GM18951 (cell line): ENCODE data around the gene PIK3R5.

Experiments used
- POLR2A ChIP-seq: IDR thresholded peaks from 4 replicates; pipeline ENCODE4 v1.6.1; 2011; ENCODE audit warnings: mild to moderate bottlenecking; ENCODE audit not compliant: insufficient read length, insufficient read depth; ENCODE audit errors: extremely low read depth
- in situ Hi-C: fragments of 300-500 bp; cut with MboI; formaldehyde crosslinking; loops from one replicate; pipeline ENCODE4 v1.12.0; 2022; ENCODE audit warnings: low sequenced_read_pairs, mixed read lengths, inconsistent platforms; ENCODE audit not compliant: unreplicated experiment

The PIK3R5 gene

DNA sequence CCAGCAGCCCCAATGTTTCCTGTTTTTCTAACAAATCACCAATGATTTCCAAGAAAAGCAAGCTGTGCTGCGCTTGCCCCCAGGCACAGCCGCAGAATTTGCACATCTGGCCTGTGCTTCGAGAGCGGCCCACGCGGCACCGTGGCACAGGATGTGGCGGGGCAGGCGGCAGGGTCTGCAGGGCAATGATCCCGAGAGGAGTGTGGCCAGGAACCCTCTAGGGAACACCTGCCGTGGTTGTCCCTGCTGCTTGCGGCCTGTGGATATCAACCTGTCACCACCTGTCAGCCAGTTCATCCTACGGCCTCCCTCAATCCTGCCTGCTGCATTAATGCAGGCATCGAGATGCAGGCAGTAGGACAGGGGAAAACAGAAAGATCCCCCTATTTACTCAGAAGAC is 24.0 kb downstream of the PIK3R5 start:
- TF ChIP-seq POLR2A = no peak
- in situ Hi-C loops = no loop called here

DNA sequence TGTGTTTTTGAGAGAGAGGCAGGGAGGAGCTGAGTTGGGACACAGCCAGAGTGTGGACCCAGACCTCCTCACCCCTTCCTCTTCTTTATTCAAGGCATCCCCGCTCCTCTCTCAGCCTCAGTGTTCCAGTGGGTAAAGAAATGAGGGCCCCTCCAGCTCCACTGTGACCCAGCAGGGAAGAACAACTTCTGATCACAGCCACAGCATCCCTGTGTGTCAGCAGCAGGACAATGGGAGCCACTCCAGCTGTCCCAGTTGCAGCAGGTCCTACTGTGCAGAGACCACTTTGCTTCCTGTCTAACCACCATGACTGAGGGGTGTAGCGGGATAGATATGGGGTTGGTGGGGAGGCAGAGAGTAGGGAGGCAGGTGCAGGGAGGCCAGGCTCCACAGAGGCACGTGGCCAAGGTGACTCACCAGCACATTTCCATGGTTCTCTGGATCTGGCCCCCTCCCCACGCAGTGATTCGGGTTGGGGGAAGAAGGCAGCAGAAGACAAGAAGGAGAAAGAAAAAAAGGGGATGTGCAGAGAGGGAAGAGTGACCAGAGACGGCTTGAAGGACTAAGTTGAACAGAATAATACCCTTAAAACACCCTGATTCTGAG is 24.5 kb downstream of the PIK3R5 start:
- TF ChIP-seq POLR2A = no peak
- in situ Hi-C loops = no loop called here

DNA sequence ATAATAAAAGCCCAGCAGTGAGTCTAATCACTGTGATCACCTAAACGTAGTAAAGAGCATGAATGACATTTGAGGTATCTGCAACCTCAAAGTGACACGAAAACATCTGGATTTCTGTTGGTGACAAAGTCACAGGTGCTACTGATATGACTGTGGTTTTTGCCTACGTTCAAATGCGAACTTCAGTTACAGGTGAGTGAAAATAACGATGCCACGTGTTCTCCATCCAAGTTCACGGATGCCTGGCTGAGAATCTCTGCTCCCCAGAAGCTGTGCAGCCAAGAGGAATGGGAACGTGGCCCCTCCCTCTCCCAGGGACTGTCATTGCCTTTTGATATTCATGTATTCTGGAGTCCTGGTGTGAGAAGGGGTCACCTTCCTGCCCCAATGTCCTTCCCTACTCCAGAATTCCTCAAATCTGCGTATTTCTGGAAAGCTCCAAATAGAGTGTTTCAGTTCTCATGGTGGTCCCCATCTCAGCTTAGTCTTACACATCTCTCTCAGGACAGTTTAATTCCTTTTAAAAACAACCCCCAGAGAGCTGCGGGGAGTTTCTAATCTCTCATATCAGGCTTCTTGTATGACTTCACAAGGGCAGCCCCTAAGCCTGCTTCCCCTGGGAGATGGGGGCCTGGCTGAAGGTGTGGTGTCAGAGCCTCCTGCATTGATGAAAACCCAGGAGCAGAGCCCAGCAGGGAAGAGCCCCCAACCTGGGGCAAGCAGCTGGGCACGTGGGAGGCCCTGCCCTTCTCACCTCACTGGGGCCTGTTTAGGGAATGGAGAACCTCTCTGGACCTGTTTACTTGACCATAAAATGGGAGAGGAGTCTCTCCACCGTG is 25.8 kb downstream of the PIK3R5 start:
- TF ChIP-seq POLR2A = no peak
- in situ Hi-C loops = no loop called here

DNA sequence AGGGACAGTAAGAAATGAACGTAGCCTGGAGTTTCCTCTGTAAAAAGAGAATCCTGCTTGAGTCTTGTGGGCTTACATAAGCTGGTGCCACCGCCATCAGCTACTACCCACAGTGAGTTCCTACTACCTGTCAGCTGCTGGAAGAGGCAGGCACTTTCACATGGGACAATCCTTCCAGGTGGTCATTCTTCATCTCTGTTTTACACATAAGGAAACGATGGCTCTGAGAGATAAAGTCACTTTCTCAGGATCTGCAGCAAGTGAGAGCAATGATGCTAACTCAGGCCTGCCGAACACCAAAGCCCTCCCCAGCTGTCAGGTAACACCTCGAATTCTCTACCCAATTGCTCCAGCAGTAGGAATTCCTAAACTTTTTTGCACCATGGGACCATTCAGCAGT is 26.6 kb downstream of the PIK3R5 start:
- in situ Hi-C loops = no loop called here
- no peak for TF ChIP-seq POLR2A

DNA sequence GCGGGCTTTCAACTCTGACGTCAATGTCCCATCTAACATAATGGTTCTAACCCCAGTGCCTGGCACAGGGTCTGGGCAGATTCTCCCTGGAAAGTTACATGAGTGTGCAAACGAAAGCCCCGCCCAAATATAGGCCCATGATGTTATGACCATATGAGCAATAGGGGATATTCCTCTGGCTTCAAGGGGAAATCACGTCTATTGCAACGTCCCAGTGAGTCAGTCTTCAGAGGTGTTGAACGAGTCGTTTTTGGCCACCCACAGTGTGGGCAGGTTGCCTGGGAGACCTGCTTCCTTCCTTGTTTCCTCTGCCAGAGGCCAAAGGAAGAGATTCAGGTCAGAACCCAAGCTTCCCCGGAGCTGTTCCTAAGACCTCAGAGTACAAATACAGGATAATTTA is 30.3 kb downstream of the PIK3R5 start:
- no peak for TF ChIP-seq POLR2A
- in situ Hi-C loops = no loop called here

DNA sequence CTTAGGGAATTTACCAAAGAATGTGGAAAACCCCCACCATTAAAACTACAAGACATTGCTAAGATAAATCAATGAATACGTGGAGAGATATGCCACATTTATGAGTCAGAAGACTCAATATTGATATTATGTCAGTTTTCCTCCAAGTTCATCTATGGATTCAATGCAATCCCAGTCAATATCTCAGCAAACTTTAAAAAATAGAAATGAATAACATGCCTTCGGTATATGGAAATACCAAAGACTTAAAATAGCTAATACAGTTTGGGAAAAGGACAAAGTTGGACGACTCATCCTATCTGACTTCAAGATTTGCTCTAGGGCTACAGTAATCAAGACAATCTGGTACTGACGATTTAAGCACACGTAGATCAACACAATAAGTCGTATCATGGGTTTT is 31.2 kb downstream of the PIK3R5 start:
- no peak for TF ChIP-seq POLR2A
- in situ Hi-C loops = no loop called here

DNA sequence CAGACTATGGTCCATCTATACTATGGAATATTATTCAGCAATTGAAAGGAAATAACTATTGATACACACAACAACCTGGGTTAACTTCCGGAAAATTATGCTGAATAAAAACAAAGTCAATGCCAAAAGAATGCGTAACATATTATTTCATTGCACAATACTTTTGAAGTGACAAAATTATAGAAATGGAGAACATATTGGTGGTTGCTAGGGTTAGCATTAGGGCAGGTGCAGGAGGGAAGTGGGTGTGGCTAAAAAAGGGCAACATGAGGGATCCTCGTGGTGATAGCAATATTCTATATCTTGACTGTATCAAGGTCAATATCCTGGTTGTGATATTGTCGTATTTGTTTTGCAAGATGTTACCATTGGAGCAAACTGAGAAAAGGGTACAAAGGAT is 34.9 kb downstream of the PIK3R5 start:
- no peak for TF ChIP-seq POLR2A
- in situ Hi-C loops = no loop called here

DNA sequence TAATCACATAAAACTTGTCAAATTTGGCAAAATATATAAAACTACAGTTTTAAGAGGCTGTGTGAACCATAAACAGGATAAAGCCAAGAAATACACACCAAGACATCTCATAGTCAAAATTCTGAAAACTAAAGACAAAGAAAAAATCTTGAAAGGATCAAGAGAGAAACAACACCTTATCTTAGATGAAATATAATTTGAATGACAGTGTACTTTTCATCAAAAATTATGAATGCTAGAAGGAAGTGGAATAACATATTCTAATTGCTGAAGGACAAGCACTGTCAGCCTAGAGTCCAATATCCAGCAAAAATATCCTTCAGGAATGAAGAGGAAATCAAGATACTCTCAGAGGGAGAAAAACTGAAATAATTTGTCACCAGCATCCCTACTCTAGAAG is 37.2 kb downstream of the PIK3R5 start:
- in situ Hi-C loops = no loop called here
- no peak for TF ChIP-seq POLR2A

DNA sequence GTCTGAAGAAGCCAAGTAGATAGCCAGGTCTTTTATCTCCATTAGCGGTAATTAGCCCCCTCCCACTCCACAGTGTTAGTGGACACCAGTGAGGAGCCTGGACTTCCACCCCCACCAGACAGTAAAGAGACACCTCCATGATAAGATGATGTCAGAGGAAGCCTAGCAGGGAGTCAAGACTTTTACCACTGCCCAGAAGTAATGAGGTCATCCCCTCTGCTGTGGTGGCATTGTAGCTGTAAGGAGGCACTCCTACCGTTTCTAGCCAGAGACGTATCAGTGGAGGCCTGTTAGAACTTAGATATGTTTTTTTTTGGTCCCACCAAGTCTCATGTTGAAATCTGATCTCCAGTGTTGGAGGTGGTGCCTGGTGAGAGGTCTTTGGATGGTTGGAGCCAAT is 38.1 kb downstream of the PIK3R5 start:
- in situ Hi-C loops = no loop called here

DNA sequence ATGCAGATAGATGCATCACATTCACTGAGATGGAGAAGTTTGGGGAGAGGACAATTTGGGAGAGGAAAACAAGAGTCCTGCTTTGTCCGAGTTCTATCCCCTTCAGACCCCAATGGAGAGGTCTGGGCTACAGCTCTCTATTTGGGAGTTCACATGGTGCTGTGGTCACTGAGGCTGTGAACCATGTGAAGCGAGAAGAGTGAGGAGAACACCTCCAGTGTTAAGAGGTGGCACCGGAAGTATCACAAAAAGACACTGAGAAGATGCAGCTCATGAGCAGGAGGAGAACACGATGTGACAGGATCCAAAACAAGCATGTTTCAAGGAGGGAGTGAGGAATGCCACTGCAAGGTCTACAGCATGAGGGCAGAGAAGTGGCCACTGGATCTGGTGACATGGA is 39.7 kb downstream of the PIK3R5 start:
- in situ Hi-C loops = no loop called here
- TF ChIP-seq POLR2A = no peak

More for the DNA sequence above, 38.1 kb downstream of the PIK3R5 start:
- TF ChIP-seq POLR2A = no peak

DNA sequence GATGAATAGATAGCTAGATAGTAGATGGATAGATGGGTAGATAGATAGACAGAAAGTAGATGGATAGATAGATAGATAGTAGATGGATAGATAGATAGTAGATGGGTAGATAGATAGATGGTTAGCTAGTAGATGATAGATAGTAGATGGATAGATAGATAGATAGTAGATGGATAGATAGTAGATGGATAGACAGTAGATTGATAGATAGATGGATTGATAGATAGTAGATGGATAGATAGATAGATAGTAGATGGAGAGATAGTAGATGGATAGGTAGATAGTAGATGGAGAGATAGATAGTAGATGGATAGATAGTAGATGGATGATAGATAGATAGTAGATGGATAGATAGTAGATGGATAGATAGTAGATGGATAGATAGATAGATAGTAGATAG is 40.4 kb downstream of the PIK3R5 start:
- in situ Hi-C loops = no loop called here
- TF ChIP-seq POLR2A = no peak

DNA sequence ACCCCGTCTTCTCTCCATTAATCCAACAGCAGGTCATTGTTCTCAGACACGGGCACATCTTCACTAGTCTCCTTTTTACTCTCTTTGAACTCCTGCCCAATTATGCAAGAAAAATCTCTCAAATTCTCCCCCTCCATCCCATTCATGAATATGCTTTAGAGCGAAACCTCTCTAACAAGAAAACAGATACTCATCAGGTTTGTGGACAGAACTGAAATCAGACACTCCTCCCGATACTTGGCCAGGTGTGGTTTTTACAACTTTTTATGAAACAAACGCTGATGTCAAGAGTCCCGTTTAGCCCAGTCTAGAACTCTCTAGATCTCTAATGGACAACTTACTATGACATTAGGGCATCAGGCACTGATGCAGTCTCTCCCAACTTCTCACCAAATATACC is 40.9 kb downstream of the PIK3R5 start:
- in situ Hi-C loops = no loop called here
- no peak for TF ChIP-seq POLR2A

DNA sequence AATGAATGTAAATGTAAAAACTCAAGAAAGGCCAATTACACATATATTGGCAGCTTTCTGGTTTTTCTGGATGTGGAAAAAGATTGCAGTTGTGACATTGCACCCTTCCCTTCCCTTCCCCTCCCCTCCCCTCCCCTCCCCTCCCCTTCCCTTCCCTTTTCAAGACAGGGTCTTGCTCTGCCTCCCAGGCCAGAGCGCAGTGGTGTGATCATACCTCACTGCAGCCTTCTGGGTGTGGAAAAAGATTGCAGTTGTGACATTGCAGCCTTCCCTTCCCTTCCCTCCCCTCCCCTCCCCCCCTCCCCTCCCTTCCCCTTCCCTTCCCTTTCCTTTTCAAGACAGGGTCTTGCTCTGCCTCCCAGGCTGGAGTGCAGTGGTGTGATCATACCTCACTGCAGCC is 41.7 kb downstream of the PIK3R5 start:
- in situ Hi-C loops = no loop called here

DNA sequence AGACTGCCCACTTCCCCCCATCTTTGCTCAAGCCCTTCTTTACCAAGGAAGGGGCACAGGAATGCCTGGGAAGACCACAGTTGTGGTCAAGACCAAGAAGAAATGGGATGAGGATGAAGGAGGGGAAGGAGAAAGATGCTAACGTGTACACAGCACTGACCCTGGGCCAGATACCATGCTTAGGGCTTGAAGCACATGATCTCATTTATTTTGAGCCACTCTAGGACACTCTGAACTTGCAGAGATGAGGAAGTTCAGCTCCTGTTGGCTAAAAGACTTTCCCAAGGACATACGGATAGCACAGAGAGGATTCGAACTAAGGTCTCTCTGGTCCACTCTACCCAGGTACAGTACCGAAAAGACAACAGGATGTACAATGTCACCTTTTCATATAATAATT is 42.6 kb downstream of the PIK3R5 start:
- no peak for TF ChIP-seq POLR2A
- in situ Hi-C loops = no loop called here

More for the DNA sequence above, 41.7 kb downstream of the PIK3R5 start:
- no peak for TF ChIP-seq POLR2A

DNA sequence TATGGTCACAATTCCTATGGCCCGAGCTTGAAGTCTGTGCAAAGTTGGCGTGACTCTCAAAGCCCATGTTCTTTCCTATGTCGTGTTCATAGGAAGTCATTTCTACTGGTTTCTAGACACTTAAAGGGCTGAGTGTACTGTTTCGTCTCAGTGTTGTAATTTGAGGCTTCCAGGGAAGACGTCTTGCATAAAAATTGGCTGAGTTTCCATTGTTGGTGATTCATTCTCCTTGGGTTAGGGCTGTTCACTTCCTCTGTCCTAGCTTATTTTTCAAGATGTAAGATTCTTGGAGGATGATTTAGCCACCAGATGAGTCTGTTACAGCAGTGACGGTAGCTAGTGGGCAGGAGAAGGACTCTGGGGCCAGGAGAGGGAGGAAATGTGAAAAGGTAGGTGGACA is 43.1 kb downstream of the PIK3R5 start:
- in situ Hi-C loops = no loop called here
- TF ChIP-seq POLR2A = no peak

DNA sequence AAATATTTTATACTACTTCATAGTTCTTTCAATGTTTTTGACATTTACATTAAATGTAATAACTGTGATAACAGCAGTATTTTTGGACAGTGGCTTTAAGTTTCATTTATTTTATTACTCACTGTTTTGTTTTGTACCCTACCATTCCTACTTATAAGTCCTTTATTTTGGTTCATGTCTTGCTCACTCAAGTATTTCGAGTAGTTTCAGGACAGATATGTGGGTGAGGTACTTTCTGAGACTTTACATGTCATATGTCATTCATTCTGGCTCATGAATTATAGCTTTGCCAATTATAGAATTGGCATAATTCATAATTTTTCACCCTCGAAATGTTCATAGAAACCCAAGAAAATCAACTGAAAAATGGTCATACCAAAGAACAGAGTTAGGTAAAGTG is 44.4 kb downstream of the PIK3R5 start:
- TF ChIP-seq POLR2A = no peak
- in situ Hi-C loops = no loop called here
